Activated T-cell treated with anti-CD3 and anti-CD28 coated beads, Interleukin-2, amount 50 U/mL, for 1 hour (primary cell): ENCODE results near the gene ZNF512.
"Not testable (repeated sequence)": the region's sequence is repeated elsewhere in the genome, so short reads cannot be mapped to it uniquely, and the experiment has no call there.

Source experiments
- DNase-seq: peaks from one replicate; pipeline ENCODE4 v3.0.0-alpha.2; 2020

The ZNF512 gene

GRCh38 chr2:27584597-27584996 is 1.8 kb downstream of the ZNF512 start:
- no peak for DNase-seq

DNA sequence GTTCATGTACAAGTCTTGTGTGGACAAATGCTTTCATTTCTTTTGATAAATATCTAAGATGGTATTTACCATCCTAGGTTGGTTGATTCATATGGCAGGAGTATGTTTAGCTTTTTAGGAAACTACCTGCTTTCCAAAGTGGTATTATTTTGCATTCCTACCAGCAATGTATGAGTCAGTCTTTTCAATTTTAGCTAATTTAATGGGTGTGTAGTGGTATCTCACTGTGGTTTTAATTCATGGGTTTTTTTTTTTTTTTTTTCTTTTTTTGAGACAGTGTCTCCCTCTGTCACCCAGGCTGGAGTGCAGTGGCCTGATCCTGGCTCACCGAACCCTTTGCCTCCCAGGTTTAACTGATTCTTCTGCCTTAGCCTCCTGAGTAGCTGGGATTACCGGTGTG is 4.2 kb downstream of the ZNF512 start:
- DNase-seq = no peak

DNA sequence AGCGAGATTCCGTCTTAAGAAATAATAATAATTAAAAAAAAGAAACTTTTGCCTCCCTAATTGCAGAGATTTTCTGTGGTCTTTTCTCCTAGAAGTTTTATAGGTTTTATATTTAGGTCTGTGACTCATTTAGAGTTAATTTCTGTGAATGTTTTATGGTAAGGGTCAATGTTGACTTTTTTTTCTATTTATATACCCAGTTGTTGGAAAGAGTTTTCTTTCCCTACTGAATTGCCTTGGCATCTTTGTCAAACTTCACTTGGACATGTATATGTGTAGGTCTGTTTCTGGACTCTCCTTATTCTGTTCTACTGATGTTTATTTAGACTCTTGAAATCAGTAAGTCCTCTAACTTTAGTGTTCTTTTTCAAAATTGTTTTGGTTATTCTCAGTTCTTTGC is 5.5 kb downstream of the ZNF512 start:
- no peak for DNase-seq

GRCh38 chr2:27591745-27592144 is 8.9 kb downstream of the ZNF512 start:
- DNase-seq = no peak

DNA sequence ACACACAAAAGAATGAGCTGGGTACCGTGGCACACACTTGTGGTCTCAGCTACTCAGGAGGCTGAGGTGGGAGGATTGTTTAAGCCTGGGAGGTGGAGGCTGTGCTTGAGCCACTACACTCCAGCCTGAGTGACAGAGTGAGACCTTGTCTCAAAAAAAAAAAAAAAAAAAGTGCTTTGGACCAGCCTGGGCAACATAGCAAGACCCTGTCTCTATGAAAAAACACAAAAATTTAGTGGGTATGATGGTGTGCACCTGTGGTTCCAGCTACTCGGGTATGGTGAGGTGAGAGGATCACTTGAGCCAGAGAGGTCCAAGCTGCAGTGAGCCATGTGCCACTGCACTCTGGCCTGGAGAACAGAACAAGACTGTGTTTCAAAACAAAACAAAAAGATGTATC is 10.4 kb downstream of the ZNF512 start:
- no peak for DNase-seq

- DNase-seq = not testable (repeated sequence)
Observed at GRCh38 chr2:27594020-27594703, 11.3 kb downstream of the ZNF512 start.

- DNase-seq = not testable (repeated sequence)
Observed at GRCh38 chr2:27595412-27595811, 12.6 kb downstream of the ZNF512 start.

DNA sequence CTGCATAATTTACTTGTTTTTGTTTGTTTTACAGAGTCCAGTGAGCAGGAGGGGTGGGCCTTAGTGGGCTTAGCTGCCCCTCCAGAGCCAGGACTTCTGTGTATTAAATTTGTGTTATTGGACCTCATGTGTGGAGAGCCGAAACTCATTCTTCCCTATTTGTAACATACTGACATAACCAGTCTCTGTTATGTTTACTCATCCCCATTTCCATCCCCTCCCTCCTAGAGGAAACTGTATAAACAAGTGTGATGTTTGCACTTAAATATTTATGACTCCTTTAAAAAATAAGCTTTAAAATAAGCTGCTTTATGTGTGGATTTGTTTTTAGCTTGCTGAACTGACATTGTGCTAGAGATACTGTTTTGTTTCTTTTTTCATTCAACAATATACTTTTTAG is 13.8 kb downstream of the ZNF512 start:
- no peak for DNase-seq

GRCh38 chr2:27606611-27607010 is 23.8 kb downstream of the ZNF512 start:
- no peak for DNase-seq

GRCh38 chr2:27613985-27614384 is 31.1 kb downstream of the ZNF512 start:
- no peak for DNase-seq

DNA sequence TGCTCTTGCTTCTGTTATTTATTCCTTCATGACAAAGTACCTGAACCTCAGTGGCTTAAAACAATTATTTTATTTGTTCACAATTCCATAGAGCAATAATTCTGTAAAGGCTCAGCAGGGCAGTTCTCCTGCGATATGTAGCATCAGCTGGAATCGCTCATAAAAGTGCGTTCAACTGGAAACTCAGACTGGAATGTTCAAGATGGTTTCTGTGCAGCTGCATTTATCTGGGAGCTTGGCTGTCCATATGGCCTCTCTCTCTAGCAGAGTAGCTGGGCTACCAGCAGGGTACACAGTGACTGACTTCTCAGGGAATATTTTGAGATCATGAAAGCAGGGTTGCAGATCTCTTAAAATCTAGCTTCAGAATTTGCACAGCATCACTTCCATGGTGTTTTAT is 32.5 kb downstream of the ZNF512 start:
- no peak for DNase-seq

DNA sequence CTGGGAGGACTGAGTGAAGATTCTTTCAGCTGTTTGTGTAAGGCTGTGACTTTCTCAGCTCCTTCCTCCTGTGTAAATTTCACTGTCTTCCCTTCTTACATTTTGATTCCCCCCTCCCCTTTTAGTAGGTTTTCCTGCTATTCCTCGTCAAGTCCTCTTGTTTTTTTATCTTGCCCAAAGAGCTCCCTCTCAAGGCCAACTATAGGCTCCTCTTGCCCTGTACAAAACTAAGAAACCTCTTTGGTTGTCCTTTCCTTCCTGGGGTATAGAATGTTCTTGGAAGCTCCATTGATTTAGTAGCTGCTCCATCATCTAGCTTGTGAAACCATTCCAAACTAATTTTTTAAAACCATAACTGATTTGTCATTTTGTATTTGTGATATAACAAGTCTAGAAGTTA is 38.7 kb downstream of the ZNF512 start:
- DNase-seq = no peak

- DNase-seq = no peak
Observed at GRCh38 chr2:27622921-27623384, 40.1 kb downstream of the ZNF512 start.

DNA sequence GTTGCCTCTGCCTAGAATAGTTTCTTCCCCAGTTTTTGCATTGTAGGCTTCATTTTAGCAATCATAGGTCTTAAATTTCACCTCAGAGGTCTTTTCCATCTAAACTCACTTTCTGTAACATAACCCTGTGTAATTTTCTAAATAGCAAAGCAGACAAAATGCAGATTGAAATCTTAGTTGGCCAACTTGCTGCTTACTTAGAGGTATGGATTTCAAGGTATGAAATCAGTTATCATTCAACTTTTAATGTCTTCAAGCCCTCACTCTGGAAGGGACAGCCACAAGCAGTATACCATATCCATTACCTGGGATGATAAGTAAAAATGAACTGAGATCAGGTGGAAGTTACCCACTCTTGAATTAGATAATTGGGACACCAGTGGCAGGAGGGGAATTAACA is 42.1 kb downstream of the ZNF512 start:
- no peak for DNase-seq

DNA sequence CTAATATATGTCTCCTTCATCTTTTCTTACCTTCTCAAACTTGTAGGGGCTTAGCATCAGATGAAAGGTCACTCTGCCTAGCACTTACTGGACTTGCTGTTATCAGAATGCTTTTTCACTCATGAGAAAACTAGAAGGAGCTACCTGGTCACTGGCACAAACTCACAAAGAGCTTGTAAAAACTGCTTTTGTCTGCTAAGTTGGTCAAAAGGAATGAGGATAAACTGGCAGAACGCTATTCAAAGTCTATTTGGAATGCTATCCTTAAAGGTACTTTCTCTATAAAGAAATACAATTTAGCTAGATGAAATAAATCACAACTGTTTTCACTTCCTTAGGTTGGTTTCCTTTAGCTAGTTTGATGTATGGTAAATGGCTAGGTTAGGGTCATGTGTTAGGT is 43.5 kb downstream of the ZNF512 start:
- DNase-seq = not testable (repeated sequence)

DNA sequence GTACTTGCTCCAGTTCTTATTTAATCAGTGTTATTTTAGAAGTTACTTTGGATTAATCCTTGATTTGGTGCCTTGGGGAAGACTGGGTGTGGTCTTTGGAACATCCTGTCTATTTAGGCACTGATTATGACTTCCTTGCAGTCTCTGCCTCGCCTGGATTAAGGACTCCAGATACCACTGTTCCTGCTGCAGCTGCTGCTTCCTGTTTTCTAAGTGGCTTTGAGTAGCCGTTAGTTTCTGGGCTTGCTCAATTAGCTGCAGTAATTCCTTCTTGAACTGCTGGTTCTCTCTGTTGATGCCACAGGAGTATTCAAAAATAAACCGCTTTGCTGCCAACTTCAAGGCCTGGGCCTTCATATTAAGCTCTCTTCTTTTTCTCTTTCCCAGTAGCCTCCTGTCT is 44.1 kb downstream of the ZNF512 start:
- DNase-seq = not testable (repeated sequence)

GRCh38 chr2:27627963-27628766 is 45.3 kb downstream of the ZNF512 start:
- no peak for DNase-seq

DNA sequence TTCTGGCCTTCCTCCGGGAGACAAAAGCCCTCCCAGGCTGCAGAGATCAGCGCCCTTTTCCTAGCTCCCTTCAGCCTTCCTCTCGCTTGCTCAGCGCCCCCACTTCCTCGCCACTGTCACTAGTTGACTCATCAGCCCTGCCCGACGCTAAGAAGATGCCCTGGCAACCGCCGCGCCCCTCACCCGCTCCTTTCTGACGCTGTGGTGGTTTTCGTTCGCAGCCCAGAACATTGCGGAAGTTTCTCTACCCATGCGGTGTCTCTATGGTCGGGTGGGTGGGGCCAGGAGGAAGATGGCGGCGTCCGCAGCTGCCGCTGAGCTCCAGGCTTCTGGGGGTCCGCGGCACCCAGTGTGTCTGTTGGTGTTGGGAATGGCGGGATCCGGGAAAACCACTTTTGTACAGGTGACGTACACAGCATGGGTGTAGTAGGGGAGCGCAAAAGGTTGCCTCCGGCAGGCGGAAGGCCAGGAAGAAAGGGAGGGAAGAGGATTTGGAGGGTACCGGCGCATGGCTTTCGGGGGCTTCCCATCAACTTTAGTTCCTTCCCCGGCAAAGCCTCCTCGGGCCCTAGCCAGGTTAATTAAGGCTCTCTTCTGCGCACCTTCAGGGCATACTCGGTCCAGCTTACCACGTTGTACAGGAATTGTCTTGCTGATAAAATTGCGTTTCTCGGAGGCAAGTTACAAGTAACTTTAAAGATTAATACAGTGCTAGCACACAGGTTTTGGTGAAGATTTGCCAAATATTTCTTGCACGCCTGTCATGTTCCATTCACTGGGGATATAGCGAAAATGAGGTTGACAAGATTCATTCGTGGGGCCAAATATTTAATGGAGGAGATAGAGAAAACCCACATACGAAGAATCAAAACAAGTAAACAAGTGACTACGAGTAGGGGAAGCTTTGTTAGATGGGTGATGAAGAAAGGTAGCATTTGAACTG is 46.2 kb downstream of the ZNF512 start, which contains the start of the genes CCDC121 and GPN1:
Gene CCDC121, minus strand, starts transcription at position 246 of the 943 bp plus-strand sequence. CDS start 1,213 bp downstream, outside the sequence.
Gene GPN1, plus strand, starts transcription at position 284 of the 943 bp plus-strand sequence. Its CDS starts 9 bp downstream, at position 293.
- DNase-seq = peak; percentile 92

DNA sequence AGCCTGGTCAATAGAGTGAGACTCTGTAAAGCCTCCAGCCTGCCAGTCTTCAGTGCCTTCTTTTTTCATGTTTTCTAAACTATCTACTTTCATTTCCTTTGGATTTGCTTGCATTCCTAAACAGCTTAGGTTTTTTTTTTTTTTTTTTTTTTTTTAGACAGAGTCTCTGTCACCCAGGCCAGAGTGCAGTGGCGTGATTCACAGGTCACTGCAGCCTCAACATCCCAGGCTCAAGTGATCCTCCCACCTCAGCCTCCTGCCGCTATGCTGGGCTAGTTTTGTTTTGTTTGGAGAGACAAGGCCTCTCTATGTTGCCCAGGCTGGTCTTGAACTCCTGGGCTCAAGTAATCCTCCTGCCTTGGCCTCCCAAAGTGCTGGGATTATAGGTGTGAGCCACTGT is 47.4 kb downstream of the ZNF512 start:
- DNase-seq = not testable (repeated sequence)

DNA sequence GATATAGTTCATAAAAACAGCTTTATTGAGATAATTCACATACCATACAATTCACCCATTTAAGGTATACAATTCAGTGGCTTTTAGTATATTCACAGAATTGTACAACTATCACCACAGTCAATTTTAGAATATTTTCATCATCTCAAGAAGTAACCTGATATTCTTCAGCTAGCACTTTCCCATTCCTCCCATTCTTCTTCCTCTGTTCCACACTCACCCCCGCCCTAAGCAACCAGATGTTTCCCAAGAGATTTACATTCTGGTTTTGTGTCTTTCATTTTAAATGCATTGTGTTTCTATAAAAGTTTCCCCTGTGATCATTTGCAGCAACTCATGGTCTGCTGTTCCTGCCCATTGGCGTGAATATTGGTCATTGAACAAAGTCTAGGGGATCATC is 51.4 kb downstream of the ZNF512 start:
- DNase-seq = no peak

- no peak for DNase-seq
Observed at GRCh38 chr2:27636766-27637165, 53.9 kb downstream of the ZNF512 start.

DNA sequence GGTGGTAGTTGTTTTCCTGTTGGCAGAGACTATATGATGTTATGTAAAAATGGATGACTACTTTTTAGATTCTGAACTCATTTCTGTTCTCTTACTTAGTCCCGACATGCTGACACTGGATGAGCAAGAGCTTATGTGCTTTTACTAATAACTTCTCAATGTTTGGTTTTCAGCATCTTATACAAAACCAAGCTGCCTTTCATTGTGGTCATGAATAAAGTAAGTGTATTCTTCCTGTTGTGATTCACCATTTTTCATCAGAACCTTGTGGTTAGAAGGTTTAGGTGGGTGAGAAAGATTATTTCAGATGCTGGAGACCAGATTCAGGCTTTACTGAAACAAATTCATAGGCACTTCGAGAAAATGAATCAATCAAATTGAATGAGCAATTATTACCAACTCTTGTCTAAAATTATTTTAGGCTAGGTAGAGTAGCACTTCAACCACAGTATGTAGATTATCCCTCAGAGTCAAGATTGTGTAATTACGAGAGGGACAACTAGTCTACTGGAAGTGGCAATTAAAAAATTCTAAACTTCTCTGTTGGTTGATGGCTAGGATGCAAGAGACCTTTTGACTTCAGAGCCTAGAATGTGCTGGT is 55.3 kb downstream of the ZNF512 start:
- no peak for DNase-seq
